GM12878 (cell line): Measurements from ENCODE around the gene ESPNL. TPM values are rescaled to one million over a fixed set of nuclear protein-coding genes. Genes with fewer than 3 reads are reported as not detected.

ENCODE experiments used
- ATAC-seq: fragments of 200-7000 bp; cut with Tn5 transposase; 3 replicates; pipeline ENCODE4 v1.9.1; 2020; ENCODE audit warnings: mild to moderate bottlenecking, moderate library complexity
- BruUV-seq: library from RNA; stranded (reverse); fragments of 400-500 nt; replicated peaks from 2 replicates; lab custom pipeline; 2021; lab: Mats Ljungman, UMichigan
- CTCF ChIA-PET: fragments of 300-600 bp; sonication (Branson Sonifier 250); formaldehyde crosslinking; extraction: SDS; loops from one replicate; lab custom pipeline; 2021; ENCODE audit warnings: inconsistent platforms; lab: Yijun Ruan, JAX
- POLR2A ChIA-PET: fragments of 350-600 bp; formaldehyde crosslinking; extraction: SDS; loops from one replicate; lab custom pipeline; 2021; ENCODE audit warnings: inconsistent platforms; lab: Charles Lee
- RAD21 ChIA-PET: fragments of 300-600 bp; sonication (Branson Sonifier 250); formaldehyde crosslinking; loops from one replicate; lab custom pipeline; 2023; ENCODE audit warnings: antibody characterized with exemption; ENCODE audit not compliant: unreplicated experiment; lab: Charles Lee
- SMC1A ChIA-PET: fragments of 300-600 bp; sonication (Branson Sonifier 250); formaldehyde crosslinking; loops from one replicate; lab custom pipeline; 2023; ENCODE audit not compliant: unreplicated experiment, uncharacterized antibody; lab: Charles Lee
- DNase-seq: peaks from one replicate; pipeline ENCODE4 v3.0.0-alpha.2; 2011; ENCODE audit warnings: low read depth, low spot score
- FAIRE-seq: peaks from 3 replicates; lab custom pipeline; 2011; peaks lifted over from hg19 to GRCh38; lab: Jason Lieb, UNC
- H2AFZ ChIP-seq: 2 replicates; pipeline ENCODE4 v1.6.0; 2011; ENCODE audit warnings: low read depth, low read length, control low read depth; ENCODE audit not compliant: control insufficient read depth
- H3K27ac ChIP-seq: 2 replicates; pipeline ENCODE4 v1.5.1; 2011; ENCODE audit warnings: control low read depth; ENCODE audit not compliant: control insufficient read depth, insufficient read depth
- H3K27me3 ChIP-seq, 2 experiments: replicated peaks in 1 of 2; 2 replicates each; pipeline versions ENCODE4 v1.6.0 to v1.6.1; 2011; ENCODE audit warnings: low read length in 1 of 2; ENCODE audit not compliant: control insufficient read depth in 2 of 2, insufficient read depth in 2 of 2
- H3K36me3 ChIP-seq, 2 experiments: 2 replicates each; pipeline ENCODE4 v1.5.1; 2011; ENCODE audit warnings: low read length in 1 of 2; ENCODE audit not compliant: control insufficient read depth in 2 of 2, insufficient read depth in 2 of 2
- H3K4me1 ChIP-seq: 2 replicates; pipeline ENCODE4 v1.6.1; 2011; ENCODE audit warnings: mild to moderate bottlenecking, low read length, moderate library complexity, mixed read lengths; ENCODE audit not compliant: control insufficient read depth, insufficient read depth
- H3K4me2 ChIP-seq: 2 replicates; pipeline ENCODE4 v1.6.0; 2011; ENCODE audit warnings: control low read depth; ENCODE audit not compliant: control insufficient read depth, insufficient read depth
- H3K4me3 ChIP-seq: fragments of 200-600 bp; sonication (generic); 2 replicates; pipeline ENCODE4 v1.5.1; 2016
- H3K79me2 ChIP-seq: 2 replicates; pipeline ENCODE4 v1.6.0; 2011; ENCODE audit warnings: low read length; ENCODE audit not compliant: control insufficient read depth, insufficient read depth
- H3K9ac ChIP-seq: 2 replicates; pipeline ENCODE4 v1.8.0; 2011; ENCODE audit warnings: low read length, control low read depth, mixed read lengths; ENCODE audit not compliant: control insufficient read depth, insufficient read depth
- H3K9me3 ChIP-seq: replicated peaks from 3 replicates; pipeline ENCODE4 v1.5.1; 2011; ENCODE audit warnings: mild to moderate bottlenecking, low read length; ENCODE audit not compliant: control insufficient read depth, insufficient read depth
- H4K20me1 ChIP-seq: 2 replicates; pipeline ENCODE4 v1.6.0; 2011; ENCODE audit not compliant: control insufficient read depth, insufficient read depth
- CREB1 ChIP-seq: IDR thresholded peaks from 2 replicates; pipeline ENCODE4 v1.6.1; 2012; ENCODE audit warnings: low read depth, mild to moderate bottlenecking, inconsistent platforms
- CREM ChIP-seq: IDR thresholded peaks from 2 replicates; pipeline ENCODE4 v1.6.1; 2014; ENCODE audit warnings: antibody characterized with exemption, low read depth
- ETV6 ChIP-seq, 2 experiments: fragments of 450-650 bp in 1 of 2; IDR thresholded peaks in 1 of 2; conservative IDR thresholded peaks in 1 of 2; 2 replicates each; pipeline ENCODE4 v1.6.1; 2014; ENCODE audit warnings: antibody characterized with exemption in 1 of 2, borderline replicate concordance in 1 of 2, low read depth in 1 of 2, mild to moderate bottlenecking in 1 of 2, moderate library complexity in 1 of 2
- HDGF ChIP-seq: fragments of 450-650 bp; IDR thresholded peaks from 2 replicates; pipeline ENCODE4 v1.6.1; 2016; ENCODE audit warnings: antibody characterized with exemption
- IKZF2 ChIP-seq, 2 experiments: fragments of 450-650 bp; IDR thresholded peaks; 2 replicates each; pipeline ENCODE4 v1.6.1; 2017; ENCODE audit warnings: mild to moderate bottlenecking in 2 of 2, moderate library complexity in 2 of 2
- IRF3 ChIP-seq: fragments of 450-650 bp; IDR thresholded peaks from 2 replicates; pipeline ENCODE4 v1.6.1; 2014; ENCODE audit warnings: mild to moderate bottlenecking
- JUND ChIP-seq: IDR thresholded peaks from 2 replicates; pipeline ENCODE4 v1.6.1; 2012; ENCODE audit warnings: low read depth, mild to moderate bottlenecking, low read length, improper control_type of control experiment, moderate library complexity
- LARP7 ChIP-seq: fragments of 450-650 bp; IDR thresholded peaks from 2 replicates; pipeline ENCODE4 v1.6.1; 2017; ENCODE audit warnings: mild to moderate bottlenecking
- NR2F1 ChIP-seq: fragments of 450-650 bp; conservative IDR thresholded peaks from 2 replicates; pipeline ENCODE4 v1.6.1; 2017; ENCODE audit warnings: mild to moderate bottlenecking
- RB1 ChIP-seq: fragments of 450-650 bp; formaldehyde crosslinking; IDR thresholded peaks from 2 replicates; pipeline ENCODE4 v1.6.1; 2017; ENCODE audit warnings: mild to moderate bottlenecking, borderline replicate concordance
- RFX5 ChIP-seq: IDR thresholded peaks from 2 replicates; pipeline ENCODE4 v1.6.1; 2011; ENCODE audit warnings: low read depth, low read length, improper control_type of control experiment
- RUNX3 ChIP-seq: IDR thresholded peaks from 2 replicates; pipeline ENCODE4 v1.6.1; 2012; ENCODE audit warnings: low read length, inconsistent platforms
- WGBS: methylation state at CpG from one replicate; pipeline ENCODE4 v1.1.6; 2016; ENCODE audit warnings: low lambda C conversion rate; ENCODE audit not compliant: insufficient replicate concordance, insufficient coverage; ENCODE audit errors: missing lambda C conversion rate; 5-methylcytosine and 5-hydroxymethylcytosine counted together
- in situ Hi-C: fragments of 300-500 bp; cut with MboI; formaldehyde crosslinking; loops from 9 replicates; pipeline ENCODE4 v1.14.3; 2018; ENCODE audit warnings: mixed read lengths
- intact Hi-C: fragments of 100-400 bp; cut with micrococcal nuclease; formaldehyde crosslinking; loops from one replicate; pipeline ENCODE4 v1.14.2; 2022; ENCODE audit not compliant: unreplicated experiment
- polyA plus RNA-seq, 11 experiments: library from polyadenylated mRNA; depleted of rRNA in 4 of 11; unstranded in 6 of 11; stranded (reverse) in 5 of 11; fragments of >200 nt; fragmentation: Nextera tagmentation in 4 of 11; fragmentation: Illumina TruSeq in 1 of 11; extraction: Ambion mirVana in 4 of 11; extraction: Trizol in 1 of 11; gene quantifications; 1 replicate in 1 of 11; 2 replicates in 10 of 11; pipeline versions ENCODE4 v1.2.1 to v1.2.3, GENCODE V29; 2011 to 2016; ENCODE audit warnings: inconsistent platforms in 2 of 11, missing spikeins in 2 of 11, low read depth in 1 of 11
- total RNA-seq, 4 experiments: library from RNA; depleted of rRNA in 3 of 4; stranded (reverse); fragments of >200 nt in 3 of 4; fragmentation: Illumina TruSeq in 1 of 4; extraction: Trizol in 1 of 4; gene quantifications; 2 replicates each; pipeline versions ENCODE4 v1.2.1 to v1.2.3, GENCODE V29; 2013 to 2021
- TF ChIP-seq, protein P1 (sequence below): fragments of 450-650 bp; IDR thresholded peaks from 2 replicates; pipeline ENCODE4 v1.6.1; 2017; ENCODE audit warnings: mild to moderate bottlenecking, low read depth, inconsistent platforms; ENCODE audit not compliant: poor library complexity, severe bottlenecking
- TF ChIP-seq, protein P2 (sequence below): fragments of 450-650 bp; formaldehyde crosslinking; IDR thresholded peaks from 2 replicates; pipeline ENCODE4 v1.4.0; 2022; ENCODE audit warnings: mild to moderate bottlenecking, moderate library complexity

The ESPNL gene
- total and polyA plus RNA-seq, 10 of the 15 experiments (the other 5 are each of a cell fraction or from before 2014, with no cell fraction given): 0.05 to 0.94 (median 0.36) TPM; not detected in 3

GRCh38 chr2:238095143-238095542, 5.0 kb upstream of the ESPNL start:
- RAD21 ChIA-PET: no interaction called here
- no peak overlapping the region for H3K27ac ChIP-seq
- H3K9me3 ChIP-seq: no peaks in the 10 kb centered on the region
- H3K79me2 ChIP-seq: no peaks in the 10 kb centered on the region
- H2AFZ ChIP-seq: no peak overlapping the region
- no peak for TF ChIP-seq CREB1
- no peak for TF ChIP-seq RUNX3
- TF ChIP-seq IKZF2 (IDR thresholded peaks at IDR 0.05): no peak
- no peak for TF ChIP-seq IRF3
- no peak for TF ChIP-seq NR2F1
- TF ChIP-seq, protein P1, sequence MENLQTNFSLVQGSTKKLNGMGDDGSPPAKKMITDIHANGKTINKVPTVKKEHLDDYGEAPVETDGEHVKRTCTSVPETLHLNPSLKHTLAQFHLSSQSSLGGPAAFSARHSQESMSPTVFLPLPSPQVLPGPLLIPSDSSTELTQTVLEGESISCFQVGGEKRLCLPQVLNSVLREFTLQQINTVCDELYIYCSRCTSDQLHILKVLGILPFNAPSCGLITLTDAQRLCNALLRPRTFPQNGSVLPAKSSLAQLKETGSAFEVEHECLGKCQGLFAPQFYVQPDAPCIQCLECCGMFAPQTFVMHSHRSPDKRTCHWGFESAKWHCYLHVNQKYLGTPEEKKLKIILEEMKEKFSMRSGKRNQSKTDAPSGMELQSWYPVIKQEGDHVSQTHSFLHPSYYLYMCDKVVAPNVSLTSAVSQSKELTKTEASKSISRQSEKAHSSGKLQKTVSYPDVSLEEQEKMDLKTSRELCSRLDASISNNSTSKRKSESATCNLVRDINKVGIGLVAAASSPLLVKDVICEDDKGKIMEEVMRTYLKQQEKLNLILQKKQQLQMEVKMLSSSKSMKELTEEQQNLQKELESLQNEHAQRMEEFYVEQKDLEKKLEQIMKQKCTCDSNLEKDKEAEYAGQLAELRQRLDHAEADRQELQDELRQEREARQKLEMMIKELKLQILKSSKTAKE: no peak
- TF ChIP-seq, protein P2, sequence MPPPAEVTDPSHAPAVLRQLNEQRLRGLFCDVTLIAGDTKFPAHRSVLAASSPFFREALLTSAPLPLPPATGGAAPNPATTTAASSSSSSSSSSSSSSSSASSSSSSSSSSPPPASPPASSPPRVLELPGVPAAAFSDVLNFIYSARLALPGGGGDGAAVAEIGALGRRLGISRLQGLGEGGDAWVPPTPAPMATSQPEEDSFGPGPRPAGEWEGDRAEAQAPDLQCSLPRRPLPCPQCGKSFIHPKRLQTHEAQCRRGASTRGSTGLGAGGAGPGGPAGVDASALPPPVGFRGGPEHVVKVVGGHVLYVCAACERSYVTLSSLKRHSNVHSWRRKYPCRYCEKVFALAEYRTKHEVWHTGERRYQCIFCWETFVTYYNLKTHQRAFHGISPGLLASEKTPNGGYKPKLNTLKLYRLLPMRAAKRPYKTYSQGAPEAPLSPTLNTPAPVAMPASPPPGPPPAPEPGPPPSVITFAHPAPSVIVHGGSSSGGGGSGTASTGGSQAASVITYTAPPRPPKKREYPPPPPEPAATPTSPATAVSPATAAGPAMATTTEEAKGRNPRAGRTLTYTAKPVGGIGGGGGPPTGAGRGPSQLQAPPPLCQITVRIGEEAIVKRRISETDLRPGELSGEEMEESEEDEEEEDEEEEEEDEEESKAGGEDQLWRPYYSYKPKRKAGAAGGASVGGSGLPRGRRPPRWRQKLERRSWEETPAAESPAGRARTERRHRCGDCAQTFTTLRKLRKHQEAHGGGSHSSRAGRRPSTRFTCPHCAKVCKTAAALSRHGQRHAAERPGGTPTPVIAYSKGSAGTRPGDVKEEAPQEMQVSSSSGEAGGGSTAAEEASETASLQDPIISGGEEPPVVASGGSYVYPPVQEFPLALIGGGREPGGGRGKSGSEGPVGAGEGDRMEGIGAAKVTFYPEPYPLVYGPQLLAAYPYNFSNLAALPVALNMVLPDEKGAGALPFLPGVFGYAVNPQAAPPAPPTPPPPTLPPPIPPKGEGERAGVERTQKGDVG (CRISPR knock-in tag): no peak
- TF ChIP-seq RB1: no peak
- no peak for TF ChIP-seq RFX5
- no peak for TF ChIP-seq HDGF
- no peak for TF ChIP-seq JUND
- TF ChIP-seq LARP7: no peak
- no peak for TF ChIP-seq ETV6 (conservative IDR thresholded peaks at IDR 0.05 in 1 of 2, IDR thresholded peaks at IDR 0.05 in 1 of 2; ENCODE audit: borderline replicate concordance in 1 of 2, low read depth in 1 of 2)
- no peak for TF ChIP-seq CREM
- DNase-seq: no peak
- H3K9ac ChIP-seq: no peak overlapping the region
- SMC1A ChIA-PET: no interaction called here
- peaks cover 11% of the 10 kb centered on the region for H3K4me1 ChIP-seq
- POLR2A ChIA-PET: no interaction called here
- intact Hi-C loops: no loop called here
- H3K4me2 ChIP-seq: no peak overlapping the region
- no peak for FAIRE-seq
- BruUV-seq: no TSS peak
- 87% methylated on average over 7 of the region's 7 CpGs for WGBS
- CTCF ChIA-PET: no interaction called here
- in situ Hi-C loops: no loop called here
- H3K36me3 ChIP-seq: peaks cover 1 to 2% of the 10 kb centered on the region in 2 experiments; a peak in 3 of 4 replicates
- H3K27me3 ChIP-seq: no peaks in the 10 kb centered on the region
- no peaks in the 10 kb centered on the region for H4K20me1 ChIP-seq
- ATAC-seq: no peak
- H3K4me3 ChIP-seq: no peak overlapping the region
